Neuronal stem cell (in vitro differentiated cells): ENCODE results near the gene NDUFA13.

Source experiments
- DNase-seq: peaks from one replicate; pipeline ENCODE4 v3.0.0-alpha.2; 2013; ENCODE audit warnings: low spot score
- H2AFZ ChIP-seq: one replicate; pipeline ENCODE4 v1.6.1; 2013; ENCODE audit warnings: mild to moderate bottlenecking, low read length, inconsistent platforms
- H2AK5ac ChIP-seq: 2 replicates; pipeline ENCODE4 v1.6.1; 2013; ENCODE audit warnings: low read depth, mild to moderate bottlenecking, inconsistent platforms, low read length, moderate library complexity, mixed read lengths
- H2BK120ac ChIP-seq: 2 replicates; pipeline ENCODE4 v1.6.1; 2013; ENCODE audit warnings: low read depth, mild to moderate bottlenecking, inconsistent platforms, low read length, moderate library complexity, mixed read lengths
- H2BK12ac ChIP-seq: one replicate; pipeline ENCODE4 v1.6.1; 2013; ENCODE audit warnings: low read length, inconsistent platforms
- H2BK15ac ChIP-seq: 2 replicates; pipeline ENCODE4 v1.6.1; 2013; ENCODE audit warnings: mild to moderate bottlenecking, low read length, inconsistent platforms, mixed read lengths
- H2BK5ac ChIP-seq: one replicate; pipeline ENCODE4 v1.6.1; 2013; ENCODE audit warnings: inconsistent platforms, mild to moderate bottlenecking, low read length, moderate library complexity
- H3K14ac ChIP-seq: one replicate; pipeline ENCODE4 v1.6.1; 2013; ENCODE audit warnings: low read length, inconsistent platforms
- H3K18ac ChIP-seq: 2 replicates; pipeline ENCODE4 v1.6.1; 2013; ENCODE audit warnings: low read length, inconsistent platforms
- H3K23ac ChIP-seq: 2 replicates; pipeline ENCODE4 v1.6.1; 2013; ENCODE audit warnings: low read depth, mild to moderate bottlenecking, mixed read lengths, low read length, inconsistent platforms; ENCODE audit not compliant: poor library complexity
- H3K27ac ChIP-seq: replicated peaks from 3 replicates; pipeline ENCODE4 v1.5.1; 2013; ENCODE audit warnings: low read length, inconsistent platforms
- H3K27me3 ChIP-seq, 3 experiments: 2 replicates each; pipeline ENCODE4 v1.6.1; 2013; ENCODE audit warnings: low read length in 3 of 3, mild to moderate bottlenecking in 2 of 3, inconsistent platforms in 1 of 3, low read depth in 1 of 3, mixed read lengths in 1 of 3, moderate library complexity in 1 of 3; ENCODE audit not compliant: control insufficient read depth in 3 of 3, insufficient read depth in 3 of 3
- H3K36me3 ChIP-seq, 2 donors: replicated peaks in 1 of 2; 2 replicates each; pipeline ENCODE4 v1.6.1; 2013; ENCODE audit warnings: low read length in 2 of 2; ENCODE audit not compliant: control insufficient read depth in 2 of 2, insufficient read depth in 2 of 2
- H3K4ac ChIP-seq: 2 replicates; pipeline ENCODE4 v1.6.1; 2013; ENCODE audit warnings: inconsistent platforms, mild to moderate bottlenecking, low read length, moderate library complexity
- H3K4me1 ChIP-seq, 2 donors: 1 replicate in 1 of 2; 2 replicates in 1 of 2; pipeline ENCODE4 v1.6.1; 2013; ENCODE audit warnings: low read length in 2 of 2, low read depth in 1 of 2; ENCODE audit not compliant: control insufficient read depth in 2 of 2, insufficient read depth in 1 of 2
- H3K4me2 ChIP-seq: one replicate; pipeline ENCODE4 v1.6.1; 2013; ENCODE audit warnings: mild to moderate bottlenecking, low read length, inconsistent platforms; ENCODE audit not compliant: insufficient read depth, poor library complexity, severe bottlenecking
- H3K4me3 ChIP-seq, 2 donors: 2 replicates each; pipeline ENCODE4 v1.5.1; 2013; ENCODE audit warnings: low read length in 2 of 2, mild to moderate bottlenecking in 2 of 2, inconsistent platforms in 1 of 2, moderate library complexity in 1 of 2
- H3K79me1 ChIP-seq: one replicate; pipeline ENCODE4 v1.6.1; 2013; ENCODE audit warnings: low read depth, mild to moderate bottlenecking, inconsistent platforms, low read length, moderate library complexity
- H3K9ac ChIP-seq: one replicate; pipeline ENCODE4 v1.6.1; 2013; ENCODE audit warnings: mild to moderate bottlenecking, low read depth, low read length, inconsistent platforms; ENCODE audit not compliant: poor library complexity
- H3K9me3 ChIP-seq, 2 donors: replicated peaks in 1 of 2; 2 replicates each; pipeline versions ENCODE3 to v1.6.1; 2013; ENCODE audit warnings: low read length in 2 of 2, mild to moderate bottlenecking in 2 of 2, inconsistent platforms in 1 of 2, low read depth in 1 of 2, mixed read lengths in 1 of 2, moderate library complexity in 1 of 2; ENCODE audit not compliant: control insufficient read depth in 2 of 2, insufficient read depth in 1 of 2
- H4K8ac ChIP-seq: one replicate; pipeline ENCODE4 v1.6.1; 2013; ENCODE audit warnings: low read depth, mild to moderate bottlenecking, inconsistent platforms, low read length, moderate library complexity
- H4K91ac ChIP-seq: one replicate; pipeline ENCODE4 v1.6.1; 2013; ENCODE audit warnings: low read length, low read depth, mild to moderate bottlenecking, inconsistent platforms; ENCODE audit not compliant: poor library complexity
- WGBS, 2 donors: extraction: QIAGEN DNeasy Blood & Tissue Kit; methylation state at CpG; one replicate each; pipeline ENCODE4 v1.1.7; 2013; ENCODE audit warnings: missing lambda C conversion rate in 2 of 2, mixed read lengths in 1 of 2; ENCODE audit not compliant: insufficient read length in 2 of 2, insufficient replicate concordance in 1 of 2; ENCODE audit errors: extremely low coverage in 2 of 2; 5-methylcytosine and 5-hydroxymethylcytosine counted together

NDUFA13 gene

GRCh38 chr19:19534556-19535265 is 18.7 kb downstream of the NDUFA13 start:
- no CpG with 5 or more reads among the region's 27 CpGs for WGBS, 2 donors
- peaks cover 4 to 34% of the 10 kb centered on the region in 2 donors for H3K36me3 ChIP-seq
- H3K4me1 ChIP-seq = peaks cover 3 to 13% of the 10 kb centered on the region in 2 donors
- H2BK12ac ChIP-seq = no peak overlapping the region
- H2AK5ac ChIP-seq = no peak overlapping the region
- no peak for DNase-seq
- no peak overlapping the region for H3K4ac ChIP-seq
- no peak overlapping the region for H2BK120ac ChIP-seq
- no peak overlapping the region for H3K9ac ChIP-seq
- H3K4me2 ChIP-seq = no peak overlapping the region
- no peak overlapping the region for H3K23ac ChIP-seq
- H4K8ac ChIP-seq = no peak overlapping the region
- H3K79me1 ChIP-seq = peaks cover 3% of the 10 kb centered on the region
- H2BK15ac ChIP-seq = no peak overlapping the region
- peak overlapping the region; percentile 0 for H3K14ac ChIP-seq
- no peak overlapping the region for H3K27ac ChIP-seq
- no peak overlapping the region for H2BK5ac ChIP-seq
- peak overlapping the region; percentile 45 for H3K18ac ChIP-seq
- peaks cover 0 to 11% (median 0%) of the 10 kb centered on the region in 3 experiments for H3K27me3 ChIP-seq
- peaks cover 0 to 1% of the 10 kb centered on the region in 2 donors for H3K9me3 ChIP-seq
- H3K4me3 ChIP-seq = no peak overlapping the region
- H4K91ac ChIP-seq = no peak overlapping the region
- no peak overlapping the region for H2AFZ ChIP-seq

- Histone ChIP-seq H3K18ac (peak overlapping the region; percentile 48), H3K9ac (no peak overlapping the region), H3K36me3 (peaks cover 4 to 29% of the 10 kb centered on the region in 2 donors), H2AK5ac (no peak overlapping the region), H4K8ac (peak overlapping the region; percentile 65), H3K4me1 (peaks cover 0 to 13% of the 10 kb centered on the region in 2 donors), H3K27ac (no peak overlapping the region), H3K23ac (peak overlapping the region; percentile 0), H3K27me3 (peaks cover 0 to 16% (median 0%) of the 10 kb centered on the region in 3 experiments), H2BK5ac (no peak overlapping the region), H3K79me1 (peaks cover 3% of the 10 kb centered on the region), H2BK15ac (no peak overlapping the region), H3K9me3 (peaks cover 0 to 1% of the 10 kb centered on the region in 2 donors), H2BK120ac (no peak overlapping the region), H2AFZ (no peak overlapping the region), H3K4me3 (no peak overlapping the region), H3K4me2 (no peak overlapping the region), H3K14ac (no peak overlapping the region), H4K91ac (no peak overlapping the region), H2BK12ac (peak overlapping the region; percentile 10), H3K4ac (peak overlapping the region; percentile 23)
- no peak for DNase-seq
- no CpG with 5 or more reads among the region's 34 CpGs for WGBS, 2 donors
Observed at GRCh38 chr19:19535311-19536191, 19.5 kb downstream of the NDUFA13 start.

GRCh38 chr19:19537075-19538048 is 21.3 kb downstream of the NDUFA13 start:
- Histone ChIP-seq H2AK5ac (peak overlapping the region; percentile 58), H3K27me3 (peaks cover 0 to 25% (median 0%) of the 10 kb centered on the region in 3 experiments), H3K79me1 (peaks cover 2% of the 10 kb centered on the region), H2BK15ac (no peak overlapping the region), H3K4me3 (no peak overlapping the region), H3K9me3 (peaks cover 0 to 1% of the 10 kb centered on the region in 2 donors), H3K9ac (no peak overlapping the region), H3K4ac (no peak overlapping the region), H3K27ac (no peak overlapping the region), H4K91ac (no peak overlapping the region), H2BK5ac (peak overlapping the region; percentile 39), H3K4me2 (peak overlapping the region; percentile 91), H2AFZ (no peak overlapping the region), H3K4me1 (peaks cover 0 to 12% of the 10 kb centered on the region in 2 donors), H3K14ac (no peak overlapping the region), H4K8ac (no peak overlapping the region), H2BK12ac (no peak overlapping the region), H3K36me3 (peaks cover 2 to 14% of the 10 kb centered on the region in 2 donors), H3K23ac (peak overlapping the region; percentile 81), H3K18ac (peak overlapping the region; percentile 53), H2BK120ac (no peak overlapping the region)
- no CpG with 5 or more reads among the region's 59 CpGs for WGBS, 2 donors
- no peak for DNase-seq
